Measurements from ENCODE around the gene TOR1A.

- TF ChIP-seq CTCF (IDR thresholded peaks at IDR 0.05) (no peak), POLR2A (IDR thresholded peaks at IDR 0.05) (no peak)
These were observed 43.4 kb upstream of the TOR1A start for GRCh38 chr9:129867136-129868022.

All from lower leg skin (tissue), 3 donors.